ENCODE data around the gene ARHGAP45.
A peak's percentile ranks its signal among the peaks of the same experiment; 100 is the strongest.

ARHGAP45 gene

GRCh38 chr19:1109697-1110671, 43.0 kb downstream of the ARHGAP45 start:
- H2BK120ac ChIP-seq (ENCODE audit: low read depth, low read length) = no peak overlapping the region
- no peak for DNase-seq (ENCODE audit: low spot score)
- no peak overlapping the region for H2BK15ac ChIP-seq (ENCODE audit: low read length)
- no peak overlapping the region for H2AFZ ChIP-seq (ENCODE audit: low read length)
- H3K36me3 ChIP-seq (replicated peaks in 1 of 2; ENCODE audit: control insufficient read depth in 2 of 2, insufficient read depth in 2 of 2, low read length in 2 of 2) = peaks cover 23 to 61% of the 10 kb centered on the region in 2 donors
- H3K4me2 ChIP-seq (ENCODE audit: insufficient read depth, low read length, poor library complexity, severe bottlenecking) = no peak overlapping the region
- H2BK12ac ChIP-seq (ENCODE audit: low read length) = peak overlapping the region; percentile 58
- H3K4me1 ChIP-seq (ENCODE audit: control insufficient read depth in 2 of 2, insufficient read depth in 1 of 2, low read depth in 1 of 2, low read length in 2 of 2) = peaks cover 11 to 15% of the 10 kb centered on the region in 2 donors
- no peak overlapping the region for H3K9ac ChIP-seq (ENCODE audit: low read depth, low read length, poor library complexity)
- H4K8ac ChIP-seq (ENCODE audit: low read depth, low read length) = no peak overlapping the region
- H3K4me3 ChIP-seq (ENCODE audit: low read length in 2 of 2) = no peak overlapping the region
- H4K91ac ChIP-seq (ENCODE audit: low read depth, low read length, poor library complexity) = no peak overlapping the region
- no peaks in the 10 kb centered on the region for H3K9me3 ChIP-seq (replicated peaks in 1 of 2; ENCODE audit: control insufficient read depth in 2 of 2, insufficient read depth in 1 of 2, low read depth in 1 of 2, low read length in 2 of 2)
- H2BK5ac ChIP-seq (ENCODE audit: low read length) = no peak overlapping the region
- H3K4ac ChIP-seq (ENCODE audit: low read length) = no peak overlapping the region
- H3K79me1 ChIP-seq (ENCODE audit: low read depth, low read length) = peaks cover 18% of the 10 kb centered on the region
- no peak overlapping the region for H3K27ac ChIP-seq (replicated peaks; ENCODE audit: low read length)
- no peak overlapping the region for H2AK5ac ChIP-seq (ENCODE audit: low read depth, low read length)
- WGBS, 2 donors (ENCODE audit: extremely low coverage in 2 of 2, insufficient read length in 2 of 2, insufficient replicate concordance in 1 of 2) = no CpG with 5 or more reads among the region's 54 CpGs
- H3K18ac ChIP-seq (ENCODE audit: low read length) = peak overlapping the region; percentile 19
- H3K23ac ChIP-seq (ENCODE audit: low read depth, low read length, poor library complexity) = peak overlapping the region; percentile 67
- H3K14ac ChIP-seq (ENCODE audit: low read length) = no peak overlapping the region
- no peaks in the 10 kb centered on the region for H3K27me3 ChIP-seq (ENCODE audit: control insufficient read depth in 3 of 3, insufficient read depth in 3 of 3, low read depth in 1 of 3, low read length in 3 of 3)

GRCh38 chr19:1110809-1111640, 44.1 kb downstream of the ARHGAP45 start:
- no peak overlapping the region for H2BK12ac ChIP-seq (ENCODE audit: low read length)
- H2BK5ac ChIP-seq (ENCODE audit: low read length) = no peak overlapping the region
- H3K4me3 ChIP-seq (ENCODE audit: low read length in 2 of 2) = no peak overlapping the region
- DNase-seq (ENCODE audit: low spot score) = no peak
- no peak overlapping the region for H2AFZ ChIP-seq (ENCODE audit: low read length)
- H3K4ac ChIP-seq (ENCODE audit: low read length) = no peak overlapping the region
- peak overlapping the region; percentile 80 for H3K18ac ChIP-seq (ENCODE audit: low read length)
- no peak overlapping the region for H4K8ac ChIP-seq (ENCODE audit: low read depth, low read length)
- no CpG with 5 or more reads among the region's 18 CpGs for WGBS, 2 donors (ENCODE audit: extremely low coverage in 2 of 2, insufficient read length in 2 of 2, insufficient replicate concordance in 1 of 2)
- no peak overlapping the region for H2BK15ac ChIP-seq (ENCODE audit: low read length)
- H3K9ac ChIP-seq (ENCODE audit: low read depth, low read length, poor library complexity) = no peak overlapping the region
- no peaks in the 10 kb centered on the region for H3K27me3 ChIP-seq (ENCODE audit: control insufficient read depth in 3 of 3, insufficient read depth in 3 of 3, low read depth in 1 of 3, low read length in 3 of 3)
- H3K4me2 ChIP-seq (ENCODE audit: insufficient read depth, low read length, poor library complexity, severe bottlenecking) = no peak overlapping the region
- no peak overlapping the region for H3K14ac ChIP-seq (ENCODE audit: low read length)
- H3K27ac ChIP-seq (replicated peaks; ENCODE audit: low read length) = no peak overlapping the region
- peaks cover 20 to 60% of the 10 kb centered on the region in 2 donors for H3K36me3 ChIP-seq (replicated peaks in 1 of 2; ENCODE audit: control insufficient read depth in 2 of 2, insufficient read depth in 2 of 2, low read length in 2 of 2)
- no peaks in the 10 kb centered on the region for H3K9me3 ChIP-seq (replicated peaks in 1 of 2; ENCODE audit: control insufficient read depth in 2 of 2, insufficient read depth in 1 of 2, low read depth in 1 of 2, low read length in 2 of 2)
- H2AK5ac ChIP-seq (ENCODE audit: low read depth, low read length) = peak overlapping the region; percentile 78
- peak overlapping the region; percentile 65 for H3K23ac ChIP-seq (ENCODE audit: low read depth, low read length, poor library complexity)
- H2BK120ac ChIP-seq (ENCODE audit: low read depth, low read length) = no peak overlapping the region
- H3K79me1 ChIP-seq (ENCODE audit: low read depth, low read length) = peaks cover 9% of the 10 kb centered on the region
- no peak overlapping the region for H4K91ac ChIP-seq (ENCODE audit: low read depth, low read length, poor library complexity)
- peaks cover 4 to 10% of the 10 kb centered on the region in 2 donors for H3K4me1 ChIP-seq (ENCODE audit: control insufficient read depth in 2 of 2, insufficient read depth in 1 of 2, low read depth in 1 of 2, low read length in 2 of 2)

- no peak for DNase-seq (ENCODE audit: low spot score)
- H3K4me3 ChIP-seq (ENCODE audit: low read length in 2 of 2) = no peak overlapping the region
- WGBS, 2 donors (ENCODE audit: extremely low coverage in 2 of 2, insufficient read length in 2 of 2, insufficient replicate concordance in 1 of 2) = no CpG with 5 or more reads among the region's 18 CpGs
- H3K36me3 ChIP-seq (replicated peaks in 1 of 2; ENCODE audit: control insufficient read depth in 2 of 2, insufficient read depth in 2 of 2, low read length in 2 of 2) = peaks cover 12 to 59% of the 10 kb centered on the region in 2 donors
- H3K9ac ChIP-seq (ENCODE audit: low read depth, low read length, poor library complexity) = peak overlapping the region; percentile 60
- no peak overlapping the region for H2AFZ ChIP-seq (ENCODE audit: low read length)
- no peaks in the 10 kb centered on the region for H3K9me3 ChIP-seq (replicated peaks in 1 of 2; ENCODE audit: control insufficient read depth in 2 of 2, insufficient read depth in 1 of 2, low read depth in 1 of 2, low read length in 2 of 2)
- peak overlapping the region; percentile 95 for H2AK5ac ChIP-seq (ENCODE audit: low read depth, low read length)
- H3K4me1 ChIP-seq (ENCODE audit: control insufficient read depth in 2 of 2, insufficient read depth in 1 of 2, low read depth in 1 of 2, low read length in 2 of 2) = peaks cover 4 to 8% of the 10 kb centered on the region in 2 donors
- H3K27ac ChIP-seq (replicated peaks; ENCODE audit: low read length) = no peak overlapping the region
- peak overlapping the region; percentile 67 for H2BK15ac ChIP-seq (ENCODE audit: low read length)
- no peak overlapping the region for H2BK5ac ChIP-seq (ENCODE audit: low read length)
- H3K4me2 ChIP-seq (ENCODE audit: insufficient read depth, low read length, poor library complexity, severe bottlenecking) = no peak overlapping the region
- H4K91ac ChIP-seq (ENCODE audit: low read depth, low read length, poor library complexity) = no peak overlapping the region
- H3K18ac ChIP-seq (ENCODE audit: low read length) = no peak overlapping the region
- H3K23ac ChIP-seq (ENCODE audit: low read depth, low read length, poor library complexity) = peak overlapping the region; percentile 73
- H3K14ac ChIP-seq (ENCODE audit: low read length) = peak overlapping the region; percentile 38
- H2BK120ac ChIP-seq (ENCODE audit: low read depth, low read length) = no peak overlapping the region
- H3K79me1 ChIP-seq (ENCODE audit: low read depth, low read length) = peaks cover 7% of the 10 kb centered on the region
- H2BK12ac ChIP-seq (ENCODE audit: low read length) = no peak overlapping the region
- no peak overlapping the region for H4K8ac ChIP-seq (ENCODE audit: low read depth, low read length)
- no peak overlapping the region for H3K4ac ChIP-seq (ENCODE audit: low read length)
- no peaks in the 10 kb centered on the region for H3K27me3 ChIP-seq (ENCODE audit: control insufficient read depth in 3 of 3, insufficient read depth in 3 of 3, low read depth in 1 of 3, low read length in 3 of 3)
Measured at GRCh38 chr19:1111641-1112267, 44.8 kb downstream of the ARHGAP45 start.
